Ishikawa (cell line): Measurements from ENCODE around the gene AARS2.

Experiments
- CEBPB ChIP-seq: IDR thresholded peaks from 2 replicates; pipeline ENCODE4 v1.6.1; 2012
- CREB1 ChIP-seq: IDR thresholded peaks from 2 replicates; pipeline ENCODE4 v1.6.1; 2012; ENCODE audit warnings: low read depth
- EGR1 ChIP-seq: IDR thresholded peaks from 2 replicates; pipeline ENCODE4 v1.6.1; 2012
- EP300 ChIP-seq: IDR thresholded peaks from 2 replicates; pipeline ENCODE4 v1.6.1; 2012; ENCODE audit warnings: borderline replicate concordance
- FOXM1 ChIP-seq: IDR thresholded peaks from 2 replicates; pipeline ENCODE4 v1.6.1; 2012; ENCODE audit warnings: low read depth, borderline replicate concordance
- NFIC ChIP-seq: IDR thresholded peaks from 2 replicates; pipeline ENCODE4 v1.6.1; 2012
- RAD21 ChIP-seq: IDR thresholded peaks from 2 replicates; pipeline ENCODE4 v1.6.1; 2012; ENCODE audit warnings: low read depth
- REST ChIP-seq: IDR thresholded peaks from 2 replicates; pipeline ENCODE4 v1.6.1; 2012; ENCODE audit warnings: low read depth, mild to moderate bottlenecking
- TAF1 ChIP-seq: IDR thresholded peaks from 2 replicates; pipeline ENCODE4 v1.6.1; 2012; ENCODE audit warnings: low read depth, mild to moderate bottlenecking
- TCF12 ChIP-seq: IDR thresholded peaks from 2 replicates; pipeline ENCODE4 v1.6.1; 2012; ENCODE audit warnings: low read depth
- TEAD4 ChIP-seq: IDR thresholded peaks from 2 replicates; pipeline ENCODE4 v1.6.1; 2012
- USF1 ChIP-seq: IDR thresholded peaks from 2 replicates; pipeline ENCODE4 v1.6.1; 2012
- YY1 ChIP-seq: IDR thresholded peaks from 2 replicates; pipeline ENCODE4 v1.6.1; 2012; ENCODE audit warnings: low read depth
- ZBTB7A ChIP-seq: IDR thresholded peaks from 2 replicates; pipeline ENCODE4 v1.6.1; 2012; ENCODE audit warnings: low read depth
- TF ChIP-seq, protein P1 (sequence below): IDR thresholded peaks from 2 replicates; pipeline ENCODE4 v1.6.1; 2012

The AARS2 gene

GRCh38 chr6:44276667-44277640, 36.2 kb downstream of the AARS2 start:
- TF ChIP-seq, protein P1, sequence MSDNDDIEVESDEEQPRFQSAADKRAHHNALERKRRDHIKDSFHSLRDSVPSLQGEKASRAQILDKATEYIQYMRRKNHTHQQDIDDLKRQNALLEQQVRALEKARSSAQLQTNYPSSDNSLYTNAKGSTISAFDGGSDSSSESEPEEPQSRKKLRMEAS: no peak
- TF ChIP-seq REST: no peak
- no peak for TF ChIP-seq TCF12
- TF ChIP-seq TEAD4: no peak
- no peak for TF ChIP-seq ZBTB7A
- TF ChIP-seq RAD21: no peak
- TF ChIP-seq CEBPB: no peak
- no peak for TF ChIP-seq EGR1
- TF ChIP-seq TAF1: no peak
- TF ChIP-seq FOXM1: no peak
- TF ChIP-seq CREB1: no peak
- no peak for TF ChIP-seq YY1
- no peak for TF ChIP-seq USF1
- no peak for TF ChIP-seq NFIC
- TF ChIP-seq EP300: no peak

DNA sequence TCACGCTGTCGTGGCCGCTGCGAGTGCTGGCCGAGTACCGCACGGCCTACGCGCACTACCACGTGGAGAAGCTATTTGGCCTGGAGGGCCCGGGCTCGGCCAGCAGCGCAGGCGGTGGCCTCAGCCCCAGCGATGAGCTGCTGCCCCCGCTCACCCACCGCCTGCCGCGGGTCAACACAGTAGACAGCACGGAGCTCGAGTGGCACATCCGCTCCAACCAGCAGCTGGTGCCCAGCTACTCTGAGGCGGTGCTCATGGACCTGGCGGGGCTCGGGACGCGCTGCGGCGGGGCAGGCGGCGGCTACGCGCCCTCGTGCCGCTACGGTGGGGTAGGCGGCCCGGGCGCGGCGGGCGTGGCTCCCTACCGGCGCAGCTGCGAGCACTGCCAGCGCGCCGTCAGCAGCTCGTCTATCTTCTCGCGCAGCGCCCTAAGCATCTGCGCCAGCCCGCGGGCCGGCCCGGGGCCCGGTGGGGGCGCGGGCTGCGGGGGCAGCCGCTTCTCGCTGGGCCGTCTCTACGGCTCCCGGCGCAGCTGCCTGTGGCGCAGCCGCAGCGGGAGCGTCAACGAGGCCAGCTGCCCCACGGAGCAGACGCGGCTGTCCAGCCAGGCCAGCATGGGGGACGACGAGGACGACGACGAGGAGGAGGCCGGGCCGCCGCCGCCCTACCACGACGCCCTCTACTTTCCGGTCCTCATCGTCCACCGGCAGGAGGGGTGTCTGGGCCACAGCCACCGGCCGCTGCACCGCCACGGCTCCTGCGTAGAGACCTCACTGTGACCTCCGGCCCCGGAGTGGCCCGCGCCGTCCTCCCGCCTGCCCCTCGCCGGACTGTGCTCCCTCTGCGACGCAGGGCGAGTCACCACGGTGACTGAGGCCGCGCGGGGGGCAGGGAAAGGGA, 37.1 kb downstream of the AARS2 start:
- no peak for TF ChIP-seq REST
- TF ChIP-seq YY1: no peak

GRCh38 chr6:44275271-44275748, 37.8 kb downstream of the AARS2 start:
- TF ChIP-seq EP300: no peak
- no peak for TF ChIP-seq REST
- no peak for TF ChIP-seq CEBPB
- TF ChIP-seq NFIC: no peak
- TF ChIP-seq, protein P1: no peak
- no peak for TF ChIP-seq USF1
- no peak for TF ChIP-seq RAD21
- no peak for TF ChIP-seq TEAD4
- no peak for TF ChIP-seq CREB1
- no peak for TF ChIP-seq TAF1
- no peak for TF ChIP-seq TCF12
- no peak for TF ChIP-seq EGR1
- no peak for TF ChIP-seq YY1
- TF ChIP-seq FOXM1: no peak
- TF ChIP-seq ZBTB7A: no peak
